22Rv1 (cell line): Measurements from ENCODE around the gene GLCCI1.

Experiments used
- H3K27ac ChIP-seq: fragments of 450-650 bp; 2 replicates; pipeline ENCODE4 v1.5.1; 2017
- ZFX ChIP-seq: fragments of 450-650 bp; IDR thresholded peaks from 2 replicates; pipeline ENCODE4 v1.6.1; 2017; ENCODE audit warnings: antibody characterized with exemption, borderline replicate concordance
- TF ChIP-seq, protein P1 (sequence below): fragments of 450-650 bp; IDR thresholded peaks from 2 replicates; pipeline ENCODE4 v1.5.1; 2017; ENCODE audit warnings: mild to moderate bottlenecking

The GLCCI1 gene

DNA sequence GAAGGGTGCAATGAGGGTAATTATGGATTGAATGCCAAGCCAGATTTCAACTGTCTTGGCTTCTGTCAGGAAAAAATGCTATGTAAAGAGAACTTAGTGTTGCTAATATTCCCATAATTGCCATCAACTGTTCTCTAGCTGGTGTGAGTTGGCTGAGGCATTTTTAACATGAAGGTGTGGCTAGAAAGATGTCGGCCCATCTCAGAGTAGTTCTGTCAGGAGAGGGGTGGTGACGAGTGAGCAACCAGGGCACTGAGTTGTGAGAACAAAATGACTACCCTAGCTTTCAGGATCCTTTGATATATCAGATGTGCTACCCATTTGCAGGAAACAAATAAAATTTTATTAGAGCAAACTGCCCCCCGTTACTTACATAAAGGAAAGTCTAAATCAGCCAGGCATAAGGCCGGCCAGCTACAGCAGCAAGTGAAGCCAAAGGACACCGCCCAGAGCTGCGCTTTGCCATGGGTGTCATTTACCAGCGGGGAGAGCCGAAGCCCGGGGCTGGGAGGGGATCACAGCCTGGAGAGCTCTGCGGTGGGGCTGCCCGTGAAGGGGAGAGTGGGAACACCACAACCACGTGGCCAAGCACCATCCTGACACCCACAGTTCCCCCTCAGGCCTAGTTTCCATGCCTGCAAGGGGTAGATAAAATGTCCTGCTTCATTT, 151.9 kb downstream of the GLCCI1 start:
- no peak for TF ChIP-seq ZFX
- TF ChIP-seq, protein P1, sequence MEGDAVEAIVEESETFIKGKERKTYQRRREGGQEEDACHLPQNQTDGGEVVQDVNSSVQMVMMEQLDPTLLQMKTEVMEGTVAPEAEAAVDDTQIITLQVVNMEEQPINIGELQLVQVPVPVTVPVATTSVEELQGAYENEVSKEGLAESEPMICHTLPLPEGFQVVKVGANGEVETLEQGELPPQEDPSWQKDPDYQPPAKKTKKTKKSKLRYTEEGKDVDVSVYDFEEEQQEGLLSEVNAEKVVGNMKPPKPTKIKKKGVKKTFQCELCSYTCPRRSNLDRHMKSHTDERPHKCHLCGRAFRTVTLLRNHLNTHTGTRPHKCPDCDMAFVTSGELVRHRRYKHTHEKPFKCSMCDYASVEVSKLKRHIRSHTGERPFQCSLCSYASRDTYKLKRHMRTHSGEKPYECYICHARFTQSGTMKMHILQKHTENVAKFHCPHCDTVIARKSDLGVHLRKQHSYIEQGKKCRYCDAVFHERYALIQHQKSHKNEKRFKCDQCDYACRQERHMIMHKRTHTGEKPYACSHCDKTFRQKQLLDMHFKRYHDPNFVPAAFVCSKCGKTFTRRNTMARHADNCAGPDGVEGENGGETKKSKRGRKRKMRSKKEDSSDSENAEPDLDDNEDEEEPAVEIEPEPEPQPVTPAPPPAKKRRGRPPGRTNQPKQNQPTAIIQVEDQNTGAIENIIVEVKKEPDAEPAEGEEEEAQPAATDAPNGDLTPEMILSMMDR: no peak

DNA sequence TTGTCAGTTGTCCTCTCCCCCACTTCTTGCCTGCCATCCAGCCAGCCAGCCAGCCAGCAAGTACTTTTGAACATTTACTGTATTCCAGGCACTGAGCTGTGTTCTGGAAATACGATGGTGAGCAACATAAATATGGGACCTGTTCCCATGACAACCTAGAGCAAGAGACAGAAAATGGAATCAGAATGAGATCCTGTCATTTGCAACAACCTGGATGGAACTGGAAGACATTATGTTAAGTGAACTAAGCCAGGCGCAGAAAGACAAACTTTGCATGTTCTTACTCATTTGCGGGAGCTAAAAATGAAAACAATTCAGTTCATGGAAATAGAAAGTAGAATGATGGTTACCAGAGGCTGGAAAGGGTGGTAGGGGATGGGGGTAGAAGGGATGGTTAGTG, 152.6 kb downstream of the GLCCI1 start:
- no peak overlapping the region for H3K27ac ChIP-seq
- TF ChIP-seq, protein P1: no peak

More for the DNA sequence above, 151.9 kb downstream of the GLCCI1 start:
- no peak overlapping the region for H3K27ac ChIP-seq

DNA sequence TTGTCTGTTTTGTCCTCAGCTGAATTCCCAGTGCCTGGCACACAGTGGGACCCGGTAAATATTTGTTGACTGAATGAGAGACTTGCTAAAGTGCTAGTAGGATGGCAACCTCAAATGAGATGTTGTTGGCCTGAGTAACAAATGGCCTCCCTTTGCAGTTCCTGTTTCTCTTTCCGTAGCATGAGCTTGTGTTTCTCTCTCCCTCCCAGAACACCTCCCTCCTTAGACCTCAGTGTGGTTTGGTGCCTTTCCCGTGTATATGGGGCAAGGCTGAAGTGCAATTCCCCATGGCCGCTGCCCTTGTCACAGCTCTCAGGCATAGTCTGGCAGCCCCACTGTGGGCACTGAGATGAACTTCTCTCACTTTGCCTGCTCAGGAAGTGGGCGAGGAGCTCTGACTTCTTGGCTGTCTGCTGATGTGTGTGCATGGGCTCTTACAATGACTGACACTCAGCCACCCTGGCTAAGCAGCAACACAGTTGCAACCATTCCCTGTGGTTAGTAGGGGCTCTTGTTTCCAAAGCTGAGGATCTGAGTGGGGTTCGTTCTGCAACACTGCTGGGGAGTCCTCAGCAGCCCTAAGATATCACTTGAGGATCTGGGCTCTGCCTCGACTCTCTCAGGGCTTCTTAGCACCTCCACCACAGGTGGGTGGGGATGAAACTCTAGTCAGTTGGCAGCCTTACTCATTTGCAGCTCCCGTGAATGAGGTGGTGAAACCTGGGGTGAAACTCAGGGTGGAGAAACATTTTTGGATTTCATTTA, 157.3 kb downstream of the GLCCI1 start:
- no peak overlapping the region for H3K27ac ChIP-seq
- TF ChIP-seq, protein P1: no peak
- no peak for TF ChIP-seq ZFX

DNA sequence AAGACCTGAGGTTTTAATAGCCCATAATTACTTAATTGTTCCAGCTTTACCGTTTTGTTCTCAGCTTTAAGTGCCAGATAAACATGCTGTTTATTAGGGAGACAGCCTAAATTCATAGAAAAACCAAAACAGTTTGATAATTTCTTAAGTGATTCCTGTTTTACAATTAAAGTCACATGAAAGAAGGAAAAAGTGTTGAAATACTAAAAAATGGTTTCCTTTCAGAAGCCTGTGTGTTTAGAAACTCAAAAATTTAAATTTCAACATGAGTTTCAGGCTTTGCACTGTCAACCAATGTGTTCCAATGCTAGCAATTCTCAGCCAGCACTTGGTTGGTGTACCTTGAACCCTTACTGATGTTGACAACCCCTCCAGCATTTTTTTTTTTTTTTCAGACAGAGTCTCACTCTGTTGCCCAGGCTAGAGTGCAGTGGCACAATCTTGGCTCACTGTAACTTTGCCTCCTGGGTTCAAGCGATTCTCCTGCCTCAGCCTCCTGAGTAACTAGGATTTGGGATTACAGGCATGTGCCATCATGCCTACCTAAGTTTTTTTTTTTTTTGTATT, 158.1 kb downstream of the GLCCI1 start:
- H3K27ac ChIP-seq: no peak overlapping the region
- TF ChIP-seq, protein P1: no peak
- no peak for TF ChIP-seq ZFX

DNA sequence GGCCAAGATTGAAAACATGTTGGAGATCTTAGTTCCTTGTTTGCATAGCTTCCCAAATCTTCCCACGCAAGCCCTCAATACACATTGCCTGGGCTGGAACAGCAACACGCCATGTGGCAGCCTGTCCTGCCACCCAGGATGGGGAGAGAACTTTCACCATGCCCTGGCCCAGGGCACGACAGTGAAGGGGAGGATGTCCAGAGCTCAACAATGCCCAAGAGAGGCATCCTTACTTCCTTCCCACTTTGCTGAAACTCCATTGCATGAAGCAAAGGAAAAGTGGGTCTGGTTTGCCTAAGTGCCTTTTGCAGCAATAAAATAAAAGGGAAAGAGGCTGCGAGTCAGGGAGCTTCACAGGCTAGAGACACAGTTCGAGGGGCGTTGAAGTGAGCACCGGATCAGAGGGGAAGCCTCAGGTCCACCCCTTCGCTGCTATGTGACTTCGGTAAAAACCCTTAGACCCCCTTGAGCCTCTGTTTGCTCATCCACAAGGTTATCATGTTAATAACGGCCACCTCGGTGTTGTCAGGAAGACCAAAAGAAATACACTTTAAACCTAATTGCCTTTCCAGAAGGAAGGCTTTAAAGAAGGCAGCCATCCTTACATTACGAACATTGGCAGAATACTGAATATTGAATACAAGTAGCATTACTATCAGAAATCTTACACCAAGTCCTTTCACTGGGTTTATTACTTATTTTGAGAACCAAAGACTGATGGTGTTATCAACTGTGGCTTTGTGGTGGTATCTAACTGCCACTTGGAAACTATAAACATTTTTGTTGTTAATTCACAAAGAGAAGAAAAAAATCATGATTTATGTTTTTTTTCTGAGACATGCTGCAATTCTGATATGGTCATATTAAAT, 160.1 kb downstream of the GLCCI1 start:
- TF ChIP-seq, protein P1: no peak
- no peak for TF ChIP-seq ZFX

DNA sequence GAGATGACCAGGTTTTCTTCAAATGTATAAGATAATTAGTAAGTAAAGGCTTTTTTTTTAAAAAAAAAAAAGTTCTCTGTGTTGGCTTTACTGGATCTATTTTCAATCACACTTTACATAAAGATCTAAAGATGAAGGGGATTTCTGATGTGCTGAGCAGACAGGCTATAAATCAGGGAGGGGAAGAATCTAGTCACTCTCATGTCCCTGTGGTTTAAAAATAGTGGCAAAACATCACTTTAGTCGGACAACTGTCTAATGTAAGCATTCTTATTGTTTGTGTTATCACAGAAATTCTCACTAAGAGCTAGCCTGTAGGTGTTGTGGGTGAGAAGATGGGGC, 160.7 kb downstream of the GLCCI1 start:
- no peak overlapping the region for H3K27ac ChIP-seq
- TF ChIP-seq, protein P1: no peak
- TF ChIP-seq ZFX: no peak

More for the DNA sequence above, 160.1 kb downstream of the GLCCI1 start:
- no peak overlapping the region for H3K27ac ChIP-seq
